ENCODE measurements around the gene APOL1.
"Not testable (repeated sequence)": the region's sequence is repeated elsewhere in the genome, so short reads cannot be mapped to it uniquely, and the experiment has no call there.

APOL1 gene

DNA sequence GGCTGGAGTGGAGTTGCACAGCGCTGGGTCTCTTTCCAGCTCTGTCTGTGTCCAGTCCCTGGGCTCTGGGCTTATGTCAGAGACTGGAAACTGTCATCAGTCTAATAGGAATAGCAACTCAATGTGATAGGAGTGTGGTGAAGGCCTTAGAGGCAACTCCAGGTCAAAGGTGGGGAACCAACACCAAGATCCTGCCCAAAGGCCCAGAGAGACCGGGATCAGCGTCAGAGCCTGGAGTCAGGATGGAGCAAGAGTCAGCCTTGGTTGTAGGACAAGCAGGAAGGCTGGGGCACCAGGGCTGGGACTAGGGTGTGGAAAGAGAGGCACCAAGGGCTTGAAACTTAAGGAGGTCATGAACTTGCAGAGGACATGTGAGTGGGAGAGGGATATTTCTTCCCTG is 9.4 kb downstream of the APOL1 start:
- not testable (repeated sequence) for H3K9ac ChIP-seq (ENCODE audit: low read length); H3K27me3 ChIP-seq (ENCODE audit: control insufficient read depth, insufficient read depth, low read length); H3K36me3 ChIP-seq (ENCODE audit: control insufficient read depth, low read depth, low read length); H3K9me3 ChIP-seq (ENCODE audit: control insufficient read depth, low read depth, low read length); H3K4me3 ChIP-seq (ENCODE audit: low read length); H3K27ac ChIP-seq (ENCODE audit: low read length)
- H3K4me1 ChIP-seq (ENCODE audit: control insufficient read depth, low read depth, low read length) = peaks cover 18% of the 10 kb centered on the region

GRCh38 chr22:36263216-36263673 is 10.3 kb downstream of the APOL1 start:
- H3K4me1 ChIP-seq (ENCODE audit: control insufficient read depth, low read depth, low read length) = peaks cover 15% of the 10 kb centered on the region
- H3K9me3 ChIP-seq (ENCODE audit: control insufficient read depth, low read depth, low read length); H3K36me3 ChIP-seq (ENCODE audit: control insufficient read depth, low read depth, low read length); H3K9ac ChIP-seq (ENCODE audit: low read length); H3K4me3 ChIP-seq (ENCODE audit: low read length); H3K27ac ChIP-seq (ENCODE audit: low read length); H3K27me3 ChIP-seq (ENCODE audit: control insufficient read depth, insufficient read depth, low read length): not testable (repeated sequence)

GRCh38 chr22:36263886-36264664 is 11.1 kb downstream of the APOL1 start:
- H3K9me3 ChIP-seq (ENCODE audit: control insufficient read depth, low read depth, low read length); H3K9ac ChIP-seq (ENCODE audit: low read length); H3K36me3 ChIP-seq (ENCODE audit: control insufficient read depth, low read depth, low read length); H3K4me1 ChIP-seq (ENCODE audit: control insufficient read depth, low read depth, low read length); H3K27me3 ChIP-seq (ENCODE audit: control insufficient read depth, insufficient read depth, low read length); H3K27ac ChIP-seq (ENCODE audit: low read length); H3K4me3 ChIP-seq (ENCODE audit: low read length): not testable (repeated sequence)

- H3K4me3 ChIP-seq (ENCODE audit: low read length) = no peak overlapping the region
- no peak overlapping the region for H3K9ac ChIP-seq (ENCODE audit: low read length)
- H3K36me3 ChIP-seq (ENCODE audit: control insufficient read depth, low read depth, low read length) = no peaks in the 10 kb centered on the region
- H3K4me1 ChIP-seq (ENCODE audit: control insufficient read depth, low read depth, low read length) = no peaks in the 10 kb centered on the region
- H3K9me3 ChIP-seq (ENCODE audit: control insufficient read depth, low read depth, low read length) = no peaks in the 10 kb centered on the region
- H3K27ac ChIP-seq (ENCODE audit: low read length) = no peak overlapping the region
- no peaks in the 10 kb centered on the region for H3K27me3 ChIP-seq (ENCODE audit: control insufficient read depth, insufficient read depth, low read length)
Measured at GRCh38 chr22:36267058-36267457, 14.1 kb downstream of the APOL1 start.

DNA sequence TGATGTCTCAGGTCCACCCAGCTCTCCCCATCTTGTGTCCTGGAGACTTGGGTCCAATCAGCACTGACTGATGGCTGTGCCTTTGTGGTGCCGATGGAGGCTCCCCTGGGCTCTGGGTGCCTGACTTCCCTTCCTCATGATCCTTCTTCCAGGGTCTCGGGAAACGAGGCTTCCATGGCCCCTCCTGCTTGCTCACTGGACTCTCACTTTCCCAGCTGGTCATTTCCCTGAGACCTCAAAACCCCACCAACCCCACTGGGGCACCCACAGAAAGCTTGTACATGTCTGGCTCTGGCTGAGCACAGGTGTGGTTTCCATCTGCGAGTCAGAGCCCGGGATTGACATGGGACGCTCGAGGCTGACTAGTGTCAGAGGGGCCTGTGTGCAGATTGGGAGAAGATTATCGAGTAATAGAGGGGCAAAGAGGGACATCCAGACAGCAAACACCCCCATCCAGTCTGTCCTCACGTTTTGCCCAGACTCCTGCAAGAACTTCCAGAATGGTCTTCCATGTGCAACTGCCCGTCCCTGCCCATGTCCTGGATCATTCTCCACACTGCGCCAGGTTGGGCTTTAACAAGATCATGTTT is 15.1 kb downstream of the APOL1 start:
- Histone ChIP-seq H3K36me3 (ENCODE audit: control insufficient read depth, low read depth, low read length) (no peaks in the 10 kb centered on the region), H3K27me3 (ENCODE audit: control insufficient read depth, insufficient read depth, low read length) (no peaks in the 10 kb centered on the region), H3K27ac (ENCODE audit: low read length) (no peak overlapping the region), H3K9ac (ENCODE audit: low read length) (no peak overlapping the region), H3K9me3 (ENCODE audit: control insufficient read depth, low read depth, low read length) (no peaks in the 10 kb centered on the region), H3K4me3 (ENCODE audit: low read length) (no peak overlapping the region), H3K4me1 (ENCODE audit: control insufficient read depth, low read depth, low read length) (no peaks in the 10 kb centered on the region)

- not testable (repeated sequence) for H3K9me3 ChIP-seq (ENCODE audit: control insufficient read depth, low read depth, low read length); H3K4me1 ChIP-seq (ENCODE audit: control insufficient read depth, low read depth, low read length); H3K27me3 ChIP-seq (ENCODE audit: control insufficient read depth, insufficient read depth, low read length); H3K36me3 ChIP-seq (ENCODE audit: control insufficient read depth, low read depth, low read length); H3K4me3 ChIP-seq (ENCODE audit: low read length); H3K27ac ChIP-seq (ENCODE audit: low read length); H3K9ac ChIP-seq (ENCODE audit: low read length)
Measured at GRCh38 chr22:36271231-36271630, 18.3 kb downstream of the APOL1 start.

GRCh38 chr22:36271951-36272350 is 19.0 kb downstream of the APOL1 start:
- H3K9me3 ChIP-seq (ENCODE audit: control insufficient read depth, low read depth, low read length); H3K9ac ChIP-seq (ENCODE audit: low read length); H3K27ac ChIP-seq (ENCODE audit: low read length); H3K4me3 ChIP-seq (ENCODE audit: low read length); H3K36me3 ChIP-seq (ENCODE audit: control insufficient read depth, low read depth, low read length); H3K4me1 ChIP-seq (ENCODE audit: control insufficient read depth, low read depth, low read length); H3K27me3 ChIP-seq (ENCODE audit: control insufficient read depth, insufficient read depth, low read length): not testable (repeated sequence)

DNA sequence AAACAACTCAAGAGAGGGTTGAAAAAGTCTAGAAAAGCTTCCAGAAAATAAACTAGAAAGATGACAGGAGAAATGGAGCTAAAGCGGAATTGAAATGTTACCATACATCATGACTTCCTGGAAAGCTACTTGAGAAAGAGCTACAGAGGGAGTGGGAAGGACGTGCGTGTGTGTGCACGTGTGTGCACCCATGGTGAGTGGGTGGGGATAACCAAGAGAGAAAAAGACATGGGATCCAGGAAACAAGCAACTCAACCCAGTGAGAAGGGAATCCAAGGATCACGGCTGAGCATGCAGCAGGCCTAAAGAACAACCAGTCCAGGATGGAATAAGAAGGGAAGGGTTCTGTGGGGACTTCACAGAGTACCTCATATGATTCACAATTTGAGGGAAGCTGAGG is 21.6 kb downstream of the APOL1 start:
- Histone ChIP-seq H3K27ac (ENCODE audit: low read length) (no peak overlapping the region), H3K4me3 (ENCODE audit: low read length) (no peak overlapping the region), H3K27me3 (ENCODE audit: control insufficient read depth, insufficient read depth, low read length) (no peaks in the 10 kb centered on the region), H3K9me3 (ENCODE audit: control insufficient read depth, low read depth, low read length) (no peaks in the 10 kb centered on the region), H3K4me1 (ENCODE audit: control insufficient read depth, low read depth, low read length) (peaks cover 4% of the 10 kb centered on the region), H3K9ac (ENCODE audit: low read length) (no peak overlapping the region), H3K36me3 (ENCODE audit: control insufficient read depth, low read depth, low read length) (no peaks in the 10 kb centered on the region)

DNA sequence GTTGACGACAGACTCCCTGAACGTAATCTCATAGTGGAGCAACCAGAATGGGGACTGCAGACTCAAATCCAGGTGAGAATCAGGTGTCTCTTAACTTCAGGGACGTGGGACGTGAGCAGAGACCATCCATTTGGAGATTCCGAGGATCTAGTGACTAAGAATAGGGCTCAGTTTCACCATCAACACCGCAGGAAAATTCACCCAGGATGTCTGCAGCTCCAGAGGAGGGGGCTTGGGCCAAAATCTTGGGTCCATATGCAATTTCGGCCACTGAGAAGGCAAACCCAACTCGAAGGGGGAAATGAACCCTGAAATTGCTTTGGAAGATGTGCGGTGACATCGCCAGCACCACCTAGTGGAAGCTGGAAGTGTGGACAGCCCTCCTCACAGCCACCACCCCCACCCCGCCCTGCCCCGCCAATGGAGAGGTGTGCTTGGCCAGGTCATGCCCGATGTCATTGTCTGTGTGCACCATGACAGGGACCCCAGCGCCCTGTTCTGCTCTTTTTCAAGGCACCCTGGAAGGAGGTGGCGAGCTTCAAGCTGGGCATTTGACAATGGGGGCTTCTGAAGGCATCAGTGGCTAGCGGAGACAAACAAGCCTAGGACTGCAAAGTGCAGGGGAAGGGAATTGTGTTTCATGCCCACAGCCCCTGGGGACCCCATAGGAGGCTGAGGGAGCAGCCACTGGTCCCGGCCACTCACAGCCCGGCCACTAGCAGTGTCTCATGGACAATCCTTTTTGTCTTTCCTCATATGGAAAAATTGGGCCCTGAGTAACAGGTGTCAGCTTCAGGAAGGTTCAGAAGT is 24.8 kb downstream of the APOL1 start:
- peaks cover 4% of the 10 kb centered on the region for H3K4me1 ChIP-seq (ENCODE audit: control insufficient read depth, low read depth, low read length)
- H3K36me3 ChIP-seq (ENCODE audit: control insufficient read depth, low read depth, low read length) = peaks cover 16% of the 10 kb centered on the region
- no peaks in the 10 kb centered on the region for H3K9me3 ChIP-seq (ENCODE audit: control insufficient read depth, low read depth, low read length)
- no peak overlapping the region for H3K27ac ChIP-seq (ENCODE audit: low read length)
- no peak overlapping the region for H3K9ac ChIP-seq (ENCODE audit: low read length)
- H3K27me3 ChIP-seq (ENCODE audit: control insufficient read depth, insufficient read depth, low read length) = no peaks in the 10 kb centered on the region
- no peak overlapping the region for H3K4me3 ChIP-seq (ENCODE audit: low read length)

DNA sequence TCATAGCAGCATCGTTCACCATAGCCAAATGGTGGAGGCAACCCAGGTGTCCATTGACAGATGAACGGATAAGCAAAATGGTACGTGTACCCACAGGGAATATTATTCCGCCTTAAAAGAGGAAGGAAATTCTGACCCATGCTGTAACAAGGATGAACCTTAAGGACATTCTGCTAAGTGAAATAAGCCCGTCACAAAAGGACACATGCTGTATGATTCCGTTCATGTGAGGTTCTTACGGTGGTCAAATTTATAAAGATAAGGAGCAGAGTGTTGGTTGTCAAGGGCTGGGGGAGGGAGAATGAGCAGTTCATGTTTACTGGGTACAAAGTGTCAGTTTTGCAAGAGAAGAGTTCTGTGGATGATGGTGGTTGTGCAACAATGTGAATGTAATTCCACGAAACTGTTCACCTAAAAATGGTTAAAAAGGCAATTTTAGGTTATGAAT is 26.3 kb downstream of the APOL1 start:
- H3K27ac ChIP-seq (ENCODE audit: low read length) = no peak overlapping the region
- H3K4me3 ChIP-seq (ENCODE audit: low read length) = no peak overlapping the region
- no peaks in the 10 kb centered on the region for H3K27me3 ChIP-seq (ENCODE audit: control insufficient read depth, insufficient read depth, low read length)
- H3K9ac ChIP-seq (ENCODE audit: low read length) = no peak overlapping the region
- peaks cover 28% of the 10 kb centered on the region for H3K36me3 ChIP-seq (ENCODE audit: control insufficient read depth, low read depth, low read length)
- no peaks in the 10 kb centered on the region for H3K9me3 ChIP-seq (ENCODE audit: control insufficient read depth, low read depth, low read length)
- peaks cover 4% of the 10 kb centered on the region for H3K4me1 ChIP-seq (ENCODE audit: control insufficient read depth, low read depth, low read length)

DNA sequence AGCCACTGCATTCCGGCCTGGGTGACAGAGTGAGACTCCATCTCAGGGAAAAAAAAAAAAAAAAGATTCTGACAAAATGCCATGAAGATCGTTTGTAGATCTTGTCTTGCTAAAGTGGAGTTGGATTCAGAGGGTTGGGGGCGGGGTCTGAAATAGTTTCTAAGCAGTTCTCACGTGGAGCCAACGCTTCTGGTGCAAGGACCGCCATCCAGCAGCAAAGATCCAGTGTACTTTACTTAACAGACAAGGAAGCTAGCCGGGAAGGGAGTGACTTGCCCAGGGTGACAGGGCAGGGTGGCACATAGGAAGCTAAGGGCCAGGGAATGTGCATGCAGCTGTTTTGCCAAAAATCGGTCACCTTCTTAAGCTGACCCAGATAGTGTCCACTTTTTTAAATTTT is 27.4 kb downstream of the APOL1 start:
- Histone ChIP-seq H3K9ac (ENCODE audit: low read length) (no peak overlapping the region), H3K27me3 (ENCODE audit: control insufficient read depth, insufficient read depth, low read length) (no peaks in the 10 kb centered on the region), H3K27ac (ENCODE audit: low read length) (no peak overlapping the region), H3K9me3 (ENCODE audit: control insufficient read depth, low read depth, low read length) (no peaks in the 10 kb centered on the region), H3K4me3 (ENCODE audit: low read length) (no peak overlapping the region), H3K4me1 (ENCODE audit: control insufficient read depth, low read depth, low read length) (peaks cover 4% of the 10 kb centered on the region), H3K36me3 (ENCODE audit: control insufficient read depth, low read depth, low read length) (peaks cover 39% of the 10 kb centered on the region)

Data from iPS-18a (cell line).